DLD1 (cell line): Measurements from ENCODE around the gene TMEM145.
"Not testable (repeated sequence)": the region's sequence is repeated elsewhere in the genome, so short reads cannot be mapped to it uniquely, and the experiment has no call there.

Source experiments
- in situ Hi-C: cut with HindIII; loops from 2 replicates; pipeline ENCODE4 v1.10.0; 2017; ENCODE audit warnings: low sequenced_read_pairs

The TMEM145 gene

GRCh38 chr19:42313096-42313839, at the start of gene TMEM145:
TMEM145 (plus strand) TSS chr19:42313309; CDS start chr19:42313377, 68 bp downstream.
- in situ Hi-C loops, result no loop called here

- in situ Hi-C loops, result not testable (repeated sequence)
Observed at GRCh38 chr19:42266105-42266504, 47.0 kb upstream of the TMEM145 start.

DNA sequence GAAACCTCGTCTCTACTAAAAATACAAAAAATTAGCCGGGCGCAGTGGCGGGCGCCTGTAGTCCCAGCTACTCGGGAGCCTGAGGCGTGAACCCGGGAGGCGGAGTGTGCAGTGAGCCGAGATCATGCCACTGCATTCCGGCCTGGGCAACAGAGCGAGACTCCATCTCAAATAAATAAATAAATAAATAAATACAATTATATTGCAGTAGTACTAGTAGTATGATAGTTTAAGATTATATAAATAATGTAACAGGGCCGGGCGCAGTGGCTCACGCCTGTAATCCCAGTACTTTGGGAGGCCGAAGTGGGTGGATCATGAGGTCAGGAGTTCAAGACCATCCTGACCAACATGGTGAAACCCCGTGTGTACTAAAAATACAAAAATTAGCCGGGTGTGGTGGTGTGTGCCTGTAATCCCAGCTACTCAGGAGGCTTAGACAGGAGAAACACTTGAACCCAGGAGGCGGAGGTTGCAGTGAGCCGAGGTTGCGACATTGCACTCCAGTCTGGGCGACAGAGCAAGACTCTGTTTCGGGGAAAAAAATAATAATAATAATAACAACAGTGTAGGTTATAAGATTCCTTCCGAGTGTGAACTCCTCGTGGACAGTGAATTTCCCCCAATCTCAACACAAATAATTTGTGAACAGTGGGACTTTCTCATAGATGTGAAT, 46.0 kb upstream of the TMEM145 start:
- in situ Hi-C loops, result not testable (repeated sequence)

DNA sequence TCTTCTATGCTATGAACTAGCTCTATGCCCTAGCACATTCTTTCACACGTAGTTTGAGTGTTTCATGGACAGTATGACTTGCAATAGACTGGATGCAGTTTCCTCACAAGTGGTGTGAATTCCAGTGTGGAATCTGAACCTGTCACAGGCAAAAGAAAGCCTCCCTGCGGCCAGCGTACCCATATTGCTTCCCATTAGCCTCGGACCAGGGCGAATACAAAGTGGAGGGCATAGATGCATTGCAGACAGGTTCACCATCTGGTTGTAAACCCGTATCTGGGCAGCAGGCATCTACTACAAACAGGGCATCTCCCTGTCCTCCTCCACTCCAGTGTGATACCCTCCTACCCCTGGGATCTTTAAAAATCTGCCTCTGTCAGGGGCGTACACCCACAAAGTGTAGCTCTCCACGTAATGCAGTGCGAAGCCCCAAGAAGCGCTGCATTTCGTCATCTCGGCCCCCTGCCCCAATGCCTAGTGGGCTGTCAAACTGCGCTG, 45.4 kb upstream of the TMEM145 start:
- in situ Hi-C loops, result no loop called here

DNA sequence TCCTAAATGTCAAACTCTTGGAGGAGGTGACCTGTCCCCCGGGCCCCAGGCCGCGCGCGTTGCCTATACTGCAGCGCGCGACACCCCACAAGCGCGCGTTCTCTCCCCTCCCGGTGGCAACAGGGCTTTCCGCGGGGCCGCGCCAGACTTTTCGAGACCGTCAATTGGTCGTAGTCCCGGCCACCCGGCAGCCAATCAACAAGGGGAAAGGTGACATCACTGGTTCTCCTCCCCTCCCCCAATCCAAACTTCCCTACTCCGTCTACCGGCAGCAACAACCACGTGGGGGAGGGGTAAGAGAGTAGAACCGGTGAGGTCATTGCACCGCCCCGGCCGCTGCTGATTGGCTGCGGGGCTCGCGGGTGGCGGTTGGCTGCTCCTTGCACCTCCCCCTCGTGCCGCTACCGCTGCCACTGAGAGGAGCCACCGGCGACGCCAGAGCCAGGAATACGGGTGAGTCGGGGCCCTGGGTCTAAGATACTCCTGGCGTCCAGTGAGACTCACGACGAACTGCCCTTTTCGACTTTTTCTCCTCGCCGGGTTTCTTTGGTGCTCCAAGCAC, 44.9 kb upstream of the TMEM145 start:
- in situ Hi-C loops, result no loop called here

DNA sequence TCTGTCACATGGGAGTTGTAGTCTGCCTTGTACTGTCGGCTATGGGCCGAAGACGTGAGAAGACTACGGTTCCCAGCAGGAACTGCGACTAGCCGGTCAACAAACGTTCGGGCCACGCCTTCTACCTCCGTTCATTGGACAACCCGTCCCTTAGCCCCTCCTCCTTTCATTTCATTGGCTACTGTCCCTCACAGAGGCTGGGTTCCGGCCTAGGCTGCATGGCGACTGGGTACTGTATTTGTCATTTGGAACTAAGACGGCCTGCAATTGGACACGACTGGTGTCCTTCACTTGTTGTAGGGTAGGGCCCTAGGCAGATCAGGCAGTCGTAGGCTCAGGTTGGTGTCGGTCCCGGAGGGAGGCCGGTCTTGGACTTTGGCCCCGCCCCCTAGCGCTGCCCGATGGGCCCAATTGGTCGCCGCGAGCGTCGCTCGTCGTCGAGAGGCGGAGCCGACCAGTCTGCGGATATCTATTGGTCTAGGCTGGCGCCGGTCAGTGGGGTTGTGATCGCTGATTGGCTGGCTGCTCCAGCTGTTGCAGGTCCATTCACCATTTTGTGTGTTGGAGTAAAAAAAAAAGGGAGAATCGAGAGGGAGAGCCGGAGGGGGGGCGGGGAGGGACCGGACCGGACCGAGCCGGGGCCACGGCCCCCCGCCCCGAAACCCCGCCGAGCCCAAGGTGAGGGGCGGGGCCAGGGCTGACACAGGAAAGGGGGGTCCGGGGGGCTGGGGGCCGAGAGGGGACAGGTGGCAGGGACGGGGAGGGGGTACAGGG, 44.2 kb upstream of the TMEM145 start, which contains the start of gene CIC:
Gene CIC, plus strand, starts transcription at position 549 of the 774 bp plus-strand sequence. CDS start 2,532 bp downstream, outside the sequence.
- in situ Hi-C loops, result no loop called here

GRCh38 chr19:42269478-42270345, 43.4 kb upstream of the TMEM145 start:
- in situ Hi-C loops, result no loop called here

DNA sequence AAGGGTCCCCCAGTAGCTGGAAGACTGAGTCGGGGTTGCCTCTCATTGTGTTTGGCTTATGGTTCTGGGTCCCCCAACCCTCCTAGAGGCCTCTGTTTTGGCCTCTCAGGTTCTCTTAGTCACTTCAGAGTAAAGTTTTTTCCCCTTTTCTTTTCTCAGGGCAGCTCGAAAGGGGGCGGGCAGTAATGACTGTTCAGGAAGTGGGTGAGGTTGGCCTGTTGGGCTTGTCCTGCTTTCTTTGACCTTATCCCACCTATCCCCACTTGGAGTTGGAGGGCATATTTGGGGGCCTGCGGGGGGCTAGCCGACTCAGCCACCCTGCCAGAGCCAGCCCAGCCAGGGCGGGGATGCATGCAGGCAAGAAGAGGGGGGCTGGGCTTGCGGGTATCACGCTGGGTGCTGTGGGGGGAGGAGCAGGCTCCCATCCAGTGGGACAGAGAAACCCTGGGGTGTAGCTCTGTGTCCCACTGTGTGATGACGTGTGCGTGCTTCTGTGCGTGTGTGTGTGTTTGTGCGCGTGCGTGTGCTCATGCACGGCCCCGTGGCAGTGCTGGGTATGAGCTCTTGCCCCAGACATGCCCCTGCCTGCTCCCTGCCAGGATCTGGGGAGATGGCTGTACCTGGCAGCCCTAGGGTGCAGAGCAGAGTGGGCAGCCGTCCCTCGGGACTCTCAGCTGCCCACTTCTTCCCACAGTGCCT, 42.6 kb upstream of the TMEM145 start:
- in situ Hi-C loops, result no loop called here

GRCh38 chr19:42271045-42271419, 42.1 kb upstream of the TMEM145 start:
- in situ Hi-C loops, result no loop called here

- in situ Hi-C loops, result no loop called here
Observed at GRCh38 chr19:42271861-42272534, 41.1 kb upstream of the TMEM145 start.

GRCh38 chr19:42272535-42272897, 40.6 kb upstream of the TMEM145 start:
- in situ Hi-C loops, result no loop called here

DNA sequence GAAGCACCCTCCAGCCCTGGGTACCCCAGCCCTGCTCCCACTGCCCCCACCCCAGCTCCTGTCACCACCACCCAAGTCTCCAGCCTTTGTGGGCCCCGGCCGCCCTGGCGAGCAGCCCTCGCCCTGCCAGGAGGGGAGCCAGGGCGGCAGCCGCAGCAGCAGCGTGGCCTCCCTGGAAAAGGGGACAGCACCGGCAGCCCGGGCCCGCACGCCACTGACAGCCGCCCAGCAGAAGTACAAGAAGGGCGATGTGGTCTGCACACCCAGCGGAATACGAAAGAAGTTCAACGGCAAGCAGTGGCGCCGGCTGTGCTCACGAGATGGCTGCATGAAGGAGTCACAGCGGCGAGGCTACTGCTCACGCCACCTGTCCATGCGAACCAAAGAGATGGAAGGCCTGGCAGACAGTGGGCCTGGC, 40.1 kb upstream of the TMEM145 start:
- in situ Hi-C loops, result no loop called here

- in situ Hi-C loops, result no loop called here
Observed at GRCh38 chr19:42273407-42274064, 39.6 kb upstream of the TMEM145 start.

GRCh38 chr19:42274065-42274682, 38.9 kb upstream of the TMEM145 start:
- in situ Hi-C loops, result no loop called here

DNA sequence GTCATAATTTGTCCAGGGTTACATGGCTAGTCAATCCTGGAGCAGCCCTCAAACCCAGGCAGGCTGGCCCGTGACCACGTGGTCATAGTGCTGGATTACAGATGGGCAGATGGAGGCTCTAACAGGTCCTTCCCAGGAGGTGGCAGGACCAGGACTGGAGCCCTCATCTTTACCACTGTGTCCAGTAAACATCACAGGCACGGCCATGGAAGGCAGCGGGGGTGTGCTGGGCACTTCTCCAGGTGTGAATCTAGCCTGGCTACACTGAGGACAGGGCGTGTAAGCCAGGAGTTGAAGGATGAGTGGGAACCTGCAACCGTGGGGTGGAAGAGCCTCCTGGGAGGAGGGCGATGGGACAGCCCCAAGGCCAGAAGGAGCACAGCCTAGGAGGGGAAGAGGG, 38.0 kb upstream of the TMEM145 start:
- in situ Hi-C loops, result no loop called here

- in situ Hi-C loops, result no loop called here
Observed at GRCh38 chr19:42275517-42275916, 37.6 kb upstream of the TMEM145 start.

DNA sequence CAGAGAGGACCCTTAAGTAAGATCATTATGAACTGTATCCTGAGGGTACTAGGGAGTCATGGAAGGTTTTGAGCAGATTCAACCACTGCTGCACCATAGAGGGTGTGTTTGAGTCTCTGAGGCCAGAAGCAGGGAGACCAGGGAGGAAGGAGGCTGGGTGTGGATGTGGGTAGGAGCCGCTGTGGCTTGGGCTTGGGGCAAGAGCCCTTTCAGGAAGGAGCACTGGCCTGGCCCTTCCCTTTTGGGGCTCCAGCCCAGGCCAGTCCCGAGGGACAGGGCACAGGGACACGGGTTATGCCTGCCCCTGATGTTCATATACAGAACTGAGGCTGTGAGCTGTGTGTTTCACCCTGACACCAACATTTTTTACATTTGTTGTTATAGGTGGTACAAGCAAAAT, 36.8 kb upstream of the TMEM145 start:
- in situ Hi-C loops, result no loop called here

DNA sequence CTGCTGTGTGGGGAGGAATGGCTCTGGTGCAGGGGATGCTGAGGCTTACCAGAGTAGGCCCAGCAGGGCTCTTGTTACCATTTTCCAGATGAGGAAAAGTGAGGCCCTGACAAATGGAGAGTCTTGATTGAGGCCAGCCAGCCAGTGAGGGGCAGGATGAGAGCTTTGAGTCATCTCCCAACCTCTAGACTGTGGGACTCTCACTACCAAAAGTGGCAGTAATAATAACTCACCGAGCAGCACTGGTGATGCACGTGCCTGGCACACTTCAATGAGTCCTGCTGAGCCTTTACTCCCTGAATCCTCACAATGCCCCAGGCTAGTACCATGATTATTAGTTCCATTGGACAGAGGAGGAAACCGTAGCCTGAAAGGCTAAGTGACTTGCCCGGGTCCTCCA, 36.3 kb upstream of the TMEM145 start:
- in situ Hi-C loops, result no loop called here
